HCT116 (cell line): Measurements from ENCODE around the gene IL1RAPL2. TPM values are rescaled to one million over a fixed set of nuclear protein-coding genes. Genes with fewer than 3 reads are reported as not detected.

ENCODE experiments used
- ATAC-seq: fragments of 200-7000 bp; cut with Tn5 transposase; 2 replicates; pipeline ENCODE4 v1.9.1; 2020; ENCODE audit warnings: mild to moderate bottlenecking, moderate library complexity
- BruUV-seq: library from RNA; stranded (reverse); fragments of 400-500 nt; replicated peaks from 2 replicates; lab custom pipeline; 2021; lab: Mats Ljungman, UMichigan
- CTCF ChIA-PET: fragments of 300-600 bp; sonication (Branson Sonifier 250); formaldehyde crosslinking; loops from one replicate; lab custom pipeline; 2021; ENCODE audit warnings: antibody characterized with exemption; lab: Charles Lee
- POLR2A ChIA-PET: fragments of 300-600, 350-600 bp; sonication (Branson Sonifier 250); formaldehyde crosslinking; loops from one replicate; lab custom pipeline; 2021; ENCODE audit warnings: antibody characterized with exemption; lab: Charles Lee
- RAD21 ChIA-PET, 2 experiments: fragments of 300-600 bp; sonication (Branson Sonifier 250); formaldehyde crosslinking; loops; one replicate each; lab custom pipeline; 2023; ENCODE audit warnings: low total read pairs in 2 of 2; ENCODE audit not compliant: uncharacterized antibody in 2 of 2, unreplicated experiment in 2 of 2, low non-redundant PET in 1 of 2; lab: Charles Lee
- DNase-seq: peaks from one replicate; pipeline ENCODE4 v3.0.0-alpha.2; 2010; ENCODE audit warnings: low read depth, low spot score
- H2AFZ ChIP-seq: fragments of 200-600 bp; shearing (Covaris generic), sonication (generic); 2 replicates; pipeline ENCODE4 v1.6.1; 2017; ENCODE audit warnings: low read depth, mixed run types, mixed read lengths, antibody characterized with exemption, low read length; ENCODE audit not compliant: poor library complexity, severe bottlenecking
- H3K27ac ChIP-seq: 2 replicates; pipeline ENCODE4 v1.5.1; 2012; ENCODE audit warnings: low read depth, low read length
- H3K27me3 ChIP-seq: fragments of 200-600 bp; sonication (generic); 2 replicates; pipeline ENCODE4 v1.6.1; 2016; ENCODE audit warnings: mixed run types, low read length, mixed read lengths; ENCODE audit not compliant: insufficient read depth
- H3K36me3 ChIP-seq, 2 experiments: fragments of 200-500 bp in 1 of 2; fragments of 200-600 bp in 1 of 2; sonication (Bioruptor generic) in 1 of 2; sonication (generic) in 1 of 2; 2 replicates each; pipeline versions ENCODE4 v1.5.1 to v1.6.1; 2014 to 2016; ENCODE audit warnings: low read length in 2 of 2, inconsistent platforms in 1 of 2, mixed read lengths in 1 of 2, mixed run types in 1 of 2; ENCODE audit not compliant: insufficient read depth in 2 of 2, control insufficient read depth in 1 of 2
- H3K4me1 ChIP-seq, 2 experiments: fragments of 200-600 bp in 1 of 2; sonication (generic) in 1 of 2; 2 replicates each; pipeline versions ENCODE4 v1.5.1 to v1.6.1; 2012 to 2017; ENCODE audit warnings: low read length in 2 of 2, inconsistent platforms in 1 of 2, mild to moderate bottlenecking in 1 of 2, mixed read lengths in 1 of 2, mixed run types in 1 of 2, moderate library complexity in 1 of 2; ENCODE audit not compliant: insufficient read depth in 2 of 2, control insufficient read depth in 1 of 2
- H3K4me2 ChIP-seq: fragments of 200-600 bp; sonication (generic); 2 replicates; pipeline ENCODE4 v1.6.1; 2017; ENCODE audit warnings: mixed run types, low read length, mixed read lengths
- H3K4me3 ChIP-seq, 2 experiments: fragments of 200-600 bp in 1 of 2; sonication (generic) in 1 of 2; replicated peaks in 1 of 2; 2 replicates each; pipeline ENCODE4 v1.5.1; 2011 to 2016; ENCODE audit warnings: low read length in 2 of 2, control low read depth in 1 of 2, low read depth in 1 of 2, mild to moderate bottlenecking in 1 of 2, mixed read lengths in 1 of 2, mixed run types in 1 of 2
- H3K79me2 ChIP-seq: fragments of 200-600 bp; sonication (generic); 2 replicates; pipeline ENCODE4 v1.6.1; 2017; ENCODE audit warnings: mild to moderate bottlenecking, mixed run types, low read length, moderate library complexity, mixed read lengths; ENCODE audit not compliant: insufficient read depth
- H3K9ac ChIP-seq: fragments of 200-600 bp; sonication (generic); 2 replicates; pipeline ENCODE4 v1.6.1; 2016; ENCODE audit warnings: low read length, mixed read lengths
- H3K9me2 ChIP-seq: fragments of 200-600 bp; sonication (generic), shearing (Covaris generic); 2 replicates; pipeline ENCODE4 v1.6.1; 2017; ENCODE audit warnings: mixed run types, mild to moderate bottlenecking, moderate library complexity; ENCODE audit not compliant: insufficient read depth
- H3K9me3 ChIP-seq, 2 experiments: fragments of 200-500 bp in 1 of 2; fragments of 200-600 bp in 1 of 2; sonication (Bioruptor generic) in 1 of 2; sonication (generic) in 1 of 2; 2 replicates each; pipeline ENCODE4 v1.6.1; 2014 to 2017; ENCODE audit warnings: low read length in 2 of 2, mixed read lengths in 2 of 2, inconsistent platforms in 1 of 2, low read depth in 1 of 2, mild to moderate bottlenecking in 1 of 2, mixed run types in 1 of 2, moderate library complexity in 1 of 2; ENCODE audit not compliant: control insufficient read depth in 1 of 2, insufficient read depth in 1 of 2
- H4K20me1 ChIP-seq: fragments of 200-600 bp; sonication (generic), shearing (Covaris generic); 2 replicates; pipeline ENCODE4 v1.6.1; 2017; ENCODE audit warnings: mixed run types, mild to moderate bottlenecking, moderate library complexity; ENCODE audit not compliant: insufficient read depth
- CBX3 ChIP-seq: IDR thresholded peaks from 2 replicates; pipeline ENCODE4 v1.6.1; 2012; ENCODE audit warnings: low read depth
- CTCF ChIP-seq, 3 experiments: fragments of 200-600 bp in 1 of 3; sonication (generic) in 1 of 3; IDR thresholded peaks in 2 of 3; conservative IDR thresholded peaks in 1 of 3; 2 replicates each; pipeline ENCODE4 v1.5.1; 2012 to 2017; ENCODE audit warnings: low read depth in 2 of 3, low read length in 2 of 3, antibody characterized with exemption in 1 of 3, borderline replicate concordance in 1 of 3, control low read depth in 1 of 3, mild to moderate bottlenecking in 1 of 3, mixed read lengths in 1 of 3, mixed run types in 1 of 3, moderate library complexity in 1 of 3; ENCODE audit not compliant: insufficient read depth in 1 of 3
- MAX ChIP-seq: IDR thresholded peaks from 2 replicates; pipeline ENCODE4 v1.6.1; 2012
- POLR2AphosphoS5 ChIP-seq: IDR thresholded peaks from 2 replicates; pipeline ENCODE4 v1.6.1; 2011; ENCODE audit warnings: mild to moderate bottlenecking, low read depth, low read length, moderate library complexity
- REST ChIP-seq: IDR thresholded peaks from 2 replicates; pipeline ENCODE4 v1.6.1; 2012; ENCODE audit warnings: low read depth
- SIN3A ChIP-seq: IDR thresholded peaks from 2 replicates; pipeline ENCODE4 v1.6.1; 2012; ENCODE audit warnings: low read depth
- SP1 ChIP-seq: IDR thresholded peaks from 2 replicates; pipeline ENCODE4 v1.6.1; 2012; ENCODE audit warnings: low read depth
- TCF7L2 ChIP-seq: IDR thresholded peaks from 2 replicates; pipeline ENCODE4 v1.7.0; 2011; ENCODE audit warnings: borderline replicate concordance, inconsistent platforms; ENCODE audit not compliant: insufficient read depth, insufficient read length; ENCODE audit errors: extremely low read depth
- ZBTB33 ChIP-seq: IDR thresholded peaks from 2 replicates; pipeline ENCODE4 v1.6.1; 2011; ENCODE audit warnings: mild to moderate bottlenecking, low read length, moderate library complexity; ENCODE audit not compliant: insufficient replicate concordance; ENCODE audit errors: extremely low read depth
- ZNF274 ChIP-seq: fragments of 200-500 bp; sonication (Bioruptor generic); IDR thresholded peaks from 2 replicates; pipeline ENCODE4 v1.6.1; 2014; ENCODE audit warnings: mild to moderate bottlenecking, low read depth, low read length, inconsistent platforms
- intact Hi-C: fragments of 100-400 bp; cut with micrococcal nuclease; formaldehyde crosslinking; loops from 2 replicates; pipeline ENCODE4 v1.10.0; 2022
- total RNA-seq: library from RNA; stranded (reverse); gene quantifications from one replicate; pipeline ENCODE4 v1.2.1, GENCODE V29; 2021; ENCODE audit not compliant: unreplicated experiment

IL1RAPL2 gene
- total RNA-seq, 1 experiment from 2014 or later = not detected

- no peak for TF ChIP-seq REST
These were observed 1069.8 kb downstream of the IL1RAPL2 start (continued) for GRCh38 chrX:105635794-105636193.

GRCh38 chrX:105636667-105637066 lies 1070.7 kb downstream of the IL1RAPL2 start:
- no peak for TF ChIP-seq REST
- TF ChIP-seq CTCF (IDR thresholded peaks at IDR 0.05 in 2 of 3, conservative IDR thresholded peaks at IDR 0.05 in 1 of 3; ENCODE audit: borderline replicate concordance in 1 of 3, insufficient read depth in 1 of 3, low read depth in 2 of 3, low read length in 2 of 3) = no peak
- no peak for TF ChIP-seq TCF7L2
- TF ChIP-seq SIN3A = no peak
- no peak for TF ChIP-seq ZBTB33
- TF ChIP-seq ZNF274 = no peak
- no peak for TF ChIP-seq SP1
- no peak for TF ChIP-seq MAX
- no peak for TF ChIP-seq POLR2AphosphoS5
- no peak for TF ChIP-seq CBX3
- TF ChIP-seq, all 23 proteins: peak for 0
- ChIA-PET CTCF (no interaction called here), POLR2A (no interaction called here), RAD21 (no interaction called here)
- ATAC-seq (no peak), DNase-seq (no peak)
- no peak overlapping the region for H3K9ac ChIP-seq
- H3K9me3 ChIP-seq = no peaks in the 10 kb centered on the region
- no peaks in the 10 kb centered on the region; a peak in 1 of 4 replicates for H3K4me1 ChIP-seq
- H3K4me2 ChIP-seq = no peak overlapping the region
- H4K20me1 ChIP-seq = no peaks in the 10 kb centered on the region
- H2AFZ ChIP-seq = no peak overlapping the region
- no peaks in the 10 kb centered on the region for H3K9me2 ChIP-seq
- BruUV-seq = no TSS peak
- no peaks in the 10 kb centered on the region for H3K79me2 ChIP-seq
- H3K36me3 ChIP-seq = no peaks in the 10 kb centered on the region
- intact Hi-C loops = no loop called here
- no peak overlapping the region for H3K27ac ChIP-seq
- H3K4me3 ChIP-seq = no peak overlapping the region
- no peaks in the 10 kb centered on the region for H3K27me3 ChIP-seq
